Non-pigmented ciliary epithelial cell (primary cell): ENCODE measurements around the gene PLD4.
"Not testable (repeated sequence)": the region's sequence is repeated elsewhere in the genome, so short reads cannot be mapped to it uniquely, and the experiment has no call there.

Source experiments
- DNase-seq: peaks from one replicate; pipeline ENCODE4 v3.0.0-alpha.2; 2010; ENCODE audit warnings: low read depth

Gene PLD4, protein sequence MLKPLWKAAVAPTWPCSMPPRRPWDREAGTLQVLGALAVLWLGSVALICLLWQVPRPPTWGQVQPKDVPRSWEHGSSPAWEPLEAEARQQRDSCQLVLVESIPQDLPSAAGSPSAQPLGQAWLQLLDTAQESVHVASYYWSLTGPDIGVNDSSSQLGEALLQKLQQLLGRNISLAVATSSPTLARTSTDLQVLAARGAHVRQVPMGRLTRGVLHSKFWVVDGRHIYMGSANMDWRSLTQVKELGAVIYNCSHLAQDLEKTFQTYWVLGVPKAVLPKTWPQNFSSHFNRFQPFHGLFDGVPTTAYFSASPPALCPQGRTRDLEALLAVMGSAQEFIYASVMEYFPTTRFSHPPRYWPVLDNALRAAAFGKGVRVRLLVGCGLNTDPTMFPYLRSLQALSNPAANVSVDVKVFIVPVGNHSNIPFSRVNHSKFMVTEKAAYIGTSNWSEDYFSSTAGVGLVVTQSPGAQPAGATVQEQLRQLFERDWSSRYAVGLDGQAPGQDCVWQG

GRCh38 chr14:104924421-104925213 lies at the start of gene PLD4:
Gene PLD4, plus strand, starts transcription at chr14:104924879. Its CDS starts 2,262 bp downstream, at chr14:104927141.
- no peak for DNase-seq

DNA sequence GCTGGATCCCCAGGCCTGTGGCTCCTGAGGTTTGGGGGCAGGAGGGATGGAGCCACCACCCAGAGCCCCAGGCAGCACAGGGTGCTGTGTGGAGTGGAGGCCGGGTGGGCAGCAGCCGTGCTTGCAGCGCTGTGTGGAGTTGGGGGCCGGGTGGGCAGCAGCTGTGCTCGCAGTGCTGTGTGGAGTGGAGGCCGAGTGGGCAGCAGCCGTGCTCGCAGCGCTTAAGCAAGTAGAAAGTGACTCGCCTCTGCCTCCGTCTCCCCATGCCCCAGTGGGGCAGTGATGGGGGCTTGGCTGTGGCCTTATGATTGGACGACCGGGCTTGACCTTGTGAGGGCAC lies 49.3 kb upstream of the PLD4 start:
- DNase-seq = no peak

- no peak for DNase-seq
Measured at GRCh38 chr14:104875811-104876210, 48.9 kb upstream of the PLD4 start.

- no peak for DNase-seq
Measured at GRCh38 chr14:104876251-104876699, 48.4 kb upstream of the PLD4 start.

GRCh38 chr14:104877066-104877805 lies 47.4 kb upstream of the PLD4 start:
- no peak for DNase-seq

GRCh38 chr14:104877806-104878550 lies 46.7 kb upstream of the PLD4 start:
- DNase-seq = no peak

DNA sequence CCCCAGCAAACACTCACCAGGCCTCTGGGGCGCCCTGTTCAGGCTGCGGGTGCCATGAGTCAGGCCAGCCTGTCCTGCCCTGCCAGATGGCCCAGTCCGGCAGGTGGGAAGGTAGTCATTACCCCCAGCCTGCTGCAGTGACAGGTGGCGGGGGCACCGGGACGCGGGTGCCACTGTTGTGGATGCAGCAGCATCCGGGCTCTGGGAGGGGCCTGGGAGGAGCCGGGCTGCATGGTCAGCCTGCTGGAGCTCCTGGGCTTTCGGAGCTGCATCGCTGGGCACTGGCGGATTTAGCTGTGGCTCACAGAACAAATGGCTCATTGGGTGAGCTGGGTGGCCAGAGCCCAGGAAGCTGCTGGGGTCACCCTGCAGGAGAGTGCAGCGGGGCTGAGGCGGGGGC lies 46.1 kb upstream of the PLD4 start:
- no peak for DNase-seq

DNA sequence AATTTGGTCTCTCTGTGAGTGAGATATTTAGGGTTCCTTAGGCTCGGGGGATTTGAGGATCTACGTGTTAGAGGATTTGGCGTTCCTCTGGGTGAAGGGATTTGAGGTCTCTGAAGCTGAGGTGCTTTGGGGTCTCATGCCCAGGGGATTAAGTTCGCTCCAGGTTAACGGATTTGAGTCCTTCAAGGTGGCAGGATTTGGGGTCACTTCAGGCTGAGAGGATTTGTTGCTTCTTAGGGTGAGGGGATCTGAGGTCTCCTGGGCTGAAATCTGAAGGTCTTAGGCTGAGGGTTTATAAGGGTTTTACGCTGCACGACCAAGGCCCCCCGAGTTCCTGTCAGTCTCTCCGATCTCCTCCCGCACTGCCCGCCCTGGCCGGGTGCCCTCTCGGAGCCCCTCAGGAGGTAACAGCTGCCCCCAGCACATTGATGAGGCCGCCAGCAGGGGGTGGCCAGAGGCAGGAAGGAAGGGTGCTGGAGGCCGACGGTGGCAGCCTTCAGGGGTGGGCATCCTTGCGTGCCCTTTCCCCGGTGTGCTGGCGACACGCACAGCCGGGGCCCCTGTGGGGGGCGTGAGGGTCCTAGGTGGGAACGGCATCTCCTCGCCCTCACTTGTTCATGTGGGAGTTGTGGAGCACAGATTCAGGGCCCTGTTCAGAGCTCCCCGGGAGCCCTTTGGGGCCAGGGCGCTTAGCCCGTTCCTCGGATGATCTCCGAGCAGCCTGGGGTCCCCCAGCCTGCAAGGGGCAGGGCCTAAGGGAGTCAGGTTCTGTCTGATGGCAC lies 45.3 kb upstream of the PLD4 start:
- DNase-seq = no peak

GRCh38 chr14:104879983-104880565 lies 44.6 kb upstream of the PLD4 start:
- no peak for DNase-seq

DNA sequence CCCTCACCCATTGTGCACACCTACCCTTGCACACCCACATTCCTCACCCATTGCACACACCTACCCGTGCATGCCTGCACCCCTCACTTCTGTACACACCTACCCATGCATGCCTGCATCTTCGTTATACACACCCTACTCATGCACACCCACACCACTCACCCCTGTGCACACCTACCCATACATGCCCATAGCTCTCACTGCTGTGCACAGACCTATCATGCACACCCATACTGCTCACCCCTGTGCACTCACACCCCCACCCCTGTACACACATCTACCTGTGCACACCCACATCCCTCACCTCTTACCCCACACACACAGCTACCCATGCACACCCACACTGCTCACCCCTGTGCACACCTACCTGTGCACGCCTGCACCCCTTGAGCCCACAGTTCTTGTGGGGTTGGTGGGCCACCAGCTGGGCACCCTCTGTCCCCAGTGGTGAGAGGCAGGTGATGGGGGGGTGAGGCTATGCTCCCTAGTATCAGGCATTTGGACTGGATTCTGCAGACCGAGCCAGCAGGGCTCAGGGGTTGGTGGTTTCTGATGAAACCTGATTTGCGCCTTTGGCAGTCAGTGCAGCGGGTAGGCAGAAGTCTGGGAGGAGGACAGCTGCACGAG lies 44.0 kb upstream of the PLD4 start:
- DNase-seq = no peak

DNA sequence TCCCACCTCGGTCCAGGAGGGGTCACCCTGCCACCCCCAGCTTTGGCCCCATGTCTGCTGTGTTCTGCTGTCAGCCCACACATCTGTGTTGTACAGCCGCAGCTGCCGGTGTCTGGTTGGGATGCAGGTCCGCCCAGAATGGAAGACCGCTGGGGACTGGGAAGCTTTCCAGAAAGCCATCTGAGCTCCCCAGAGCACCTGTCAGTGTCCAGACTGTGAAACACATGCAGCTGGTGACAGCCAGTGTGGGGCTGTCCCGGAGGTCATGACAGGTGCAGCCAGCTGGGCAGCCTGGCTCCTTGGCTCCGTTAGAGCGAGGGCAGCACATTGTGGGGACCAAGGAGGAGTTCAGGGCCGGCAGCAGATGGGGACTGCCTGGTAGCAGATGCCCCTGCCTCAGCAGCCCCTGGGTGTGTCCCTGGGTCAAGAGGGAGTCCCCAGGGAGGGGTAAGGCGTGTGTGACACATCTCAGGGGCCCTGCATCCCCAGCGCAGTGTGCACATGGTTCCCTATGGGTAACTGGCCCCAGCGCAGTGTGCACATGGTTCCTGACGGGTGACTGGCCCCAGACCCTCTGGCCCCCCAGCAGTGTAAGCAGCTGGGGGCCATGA lies 43.2 kb upstream of the PLD4 start:
- no peak for DNase-seq

GRCh38 chr14:104882325-104882973 lies 42.2 kb upstream of the PLD4 start:
- no peak for DNase-seq

DNA sequence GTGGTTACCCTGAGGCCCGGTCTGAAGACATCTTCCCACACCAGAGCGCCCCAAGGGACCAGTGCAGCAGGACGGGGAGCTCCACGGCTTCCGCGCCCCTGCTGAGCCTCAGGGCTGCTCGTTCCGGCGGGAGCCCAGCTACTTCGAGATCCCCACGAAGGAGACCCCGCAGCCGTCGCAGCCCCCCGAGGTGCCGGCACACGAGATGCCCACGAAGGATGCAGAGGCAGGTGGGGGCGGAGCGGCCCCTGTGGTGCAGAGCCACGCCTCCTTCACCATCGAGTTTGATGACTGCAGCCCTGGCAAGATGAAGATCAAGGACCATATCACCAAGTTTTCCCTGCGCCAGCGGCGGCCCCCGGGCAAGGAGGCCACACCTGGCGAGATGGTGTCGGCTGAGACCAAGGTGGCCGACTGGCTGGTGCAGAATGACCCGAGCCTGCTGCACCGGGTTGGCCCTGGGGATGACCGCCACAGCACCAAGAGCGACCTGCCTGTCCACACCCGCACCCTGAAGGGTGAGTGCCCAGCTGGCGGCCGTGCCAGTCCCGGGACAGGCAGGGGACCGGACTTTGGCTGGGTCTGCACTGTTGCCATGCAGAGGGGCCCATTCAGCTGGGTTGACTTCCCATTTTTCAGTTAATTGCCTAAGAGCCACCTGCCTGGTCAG lies 41.6 kb upstream of the PLD4 start:
- no peak for DNase-seq

- no peak for DNase-seq
Measured at GRCh38 chr14:104883681-104884361, 40.9 kb upstream of the PLD4 start.

DNA sequence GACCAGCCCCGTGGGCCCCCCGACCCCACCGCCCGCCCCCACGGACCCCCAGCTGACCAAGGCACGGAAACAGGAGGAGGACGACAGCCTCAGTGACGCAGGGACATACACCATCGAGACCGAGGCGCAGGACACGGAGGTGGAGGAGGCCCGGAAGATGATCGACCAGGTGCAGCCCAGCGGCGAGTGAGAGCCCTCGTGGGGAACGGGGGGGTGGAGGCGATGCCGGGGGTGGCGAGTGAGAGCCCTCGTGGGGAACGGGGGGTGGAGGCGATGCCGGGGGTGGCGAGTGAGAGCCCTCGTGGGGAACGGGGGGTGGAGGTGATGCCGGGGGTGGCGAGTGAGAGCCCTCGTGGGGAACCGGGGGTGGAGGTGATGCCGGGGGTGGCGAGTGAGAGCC lies 40.3 kb upstream of the PLD4 start:
- DNase-seq = not testable (repeated sequence)

DNA sequence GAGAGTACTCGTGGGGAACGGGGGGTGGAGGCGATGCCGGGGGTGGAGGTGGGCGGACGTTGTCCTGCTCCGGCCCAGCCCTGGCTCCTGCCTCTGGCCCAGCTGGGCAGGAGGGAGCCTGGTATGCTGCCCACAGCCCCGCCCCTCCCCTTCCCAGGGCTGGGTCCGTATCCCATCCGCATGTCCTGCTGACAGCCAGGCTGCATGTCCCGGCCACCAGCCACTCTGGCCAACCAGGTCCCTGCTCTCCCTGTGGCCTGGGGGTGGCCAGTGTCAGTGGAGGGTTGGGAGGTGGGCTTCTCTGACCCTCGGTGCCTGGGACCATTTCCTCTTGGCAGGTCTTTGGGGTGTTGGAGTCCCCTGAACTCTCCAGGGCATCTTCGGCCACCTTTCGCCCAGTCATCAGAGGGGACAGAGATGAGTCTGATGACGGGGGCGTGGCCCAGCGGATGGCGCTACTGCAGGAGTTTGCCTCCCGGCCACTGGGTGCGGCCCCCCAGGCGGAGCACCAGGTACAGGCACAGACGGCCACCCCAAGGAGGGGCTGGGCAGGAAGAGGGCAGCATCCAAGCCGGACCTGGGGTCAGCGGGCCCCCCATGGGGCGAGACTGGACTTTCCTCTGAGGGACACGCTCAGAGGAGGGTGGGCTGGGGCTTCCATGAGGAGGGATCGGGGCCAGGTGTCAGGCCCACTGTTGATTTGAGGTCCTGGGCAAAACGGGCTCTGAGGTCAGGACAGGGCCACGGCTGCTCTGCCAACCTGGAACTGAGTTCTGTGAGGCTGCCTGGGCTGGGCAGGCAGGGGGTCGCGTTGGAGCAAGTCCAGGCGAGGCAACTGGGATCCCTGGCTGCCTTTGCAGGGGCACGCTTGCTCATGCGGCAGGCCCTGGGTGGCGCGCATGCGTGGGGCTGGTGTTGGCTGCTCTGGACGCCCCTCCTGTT lies 39.4 kb upstream of the PLD4 start:
- DNase-seq = no peak
